Spleen (tissue), 11 donors: ENCODE results near the gene HP. TPM values are rescaled to one million over a fixed set of nuclear protein-coding genes. Genes with fewer than 3 reads are reported as not detected.

Experiments
- DNase-seq: peaks from one replicate; pipeline ENCODE4 v3.0.0-alpha.2; 2020
- H3K27ac ChIP-seq, 8 donors: fragments of 200-600 bp; sonication (generic) in 7 of 8; 1 replicate in 4 of 8; 2 replicates in 4 of 8; pipeline versions ENCODE4 v1.5.0 to v1.8.0; 2016 to 2021; ENCODE audit warnings: inconsistent platforms in 4 of 8, mild to moderate bottlenecking in 4 of 8, moderate library complexity in 1 of 8
- H3K27me3 ChIP-seq, 7 donors: fragments of 200-600 bp; sonication (generic) in 6 of 7; replicated peaks in 1 of 7; 1 replicate in 4 of 7; 2 replicates in 3 of 7; pipeline versions ENCODE4 v1.5.0 to v1.8.0; 2016 to 2021; ENCODE audit warnings: inconsistent platforms in 3 of 7, mild to moderate bottlenecking in 1 of 7
- H3K36me3 ChIP-seq, 6 donors: fragments of 200-600 bp; sonication (generic) in 5 of 6; 1 replicate in 4 of 6; 2 replicates in 2 of 6; pipeline versions ENCODE4 v1.5.0 to v1.8.0; 2016 to 2021; ENCODE audit warnings: inconsistent platforms in 2 of 6
- H3K4me1 ChIP-seq, 6 donors: fragments of 200-600 bp; sonication (generic) in 5 of 6; 1 replicate in 3 of 6; 2 replicates in 3 of 6; pipeline versions ENCODE4 v1.5.0 to v1.8.0; 2016 to 2021; ENCODE audit warnings: inconsistent platforms in 3 of 6
- H3K4me3 ChIP-seq, 8 donors: fragments of 200-600 bp; sonication (generic) in 7 of 8; 1 replicate in 4 of 8; 2 replicates in 4 of 8; pipeline versions ENCODE4 v1.5.0 to v1.8.0; 2016 to 2021; ENCODE audit warnings: inconsistent platforms in 4 of 8, mild to moderate bottlenecking in 4 of 8, moderate library complexity in 2 of 8
- H3K9me3 ChIP-seq, 8 donors: fragments of 200-600 bp; sonication (generic) in 7 of 8; 1 replicate in 4 of 8; 2 replicates in 4 of 8; pipeline versions ENCODE4 v1.5.0 to v1.8.0; 2016 to 2021; ENCODE audit warnings: inconsistent platforms in 4 of 8
- POLR2A ChIP-seq, 3 donors: fragments of 450-650 bp; IDR thresholded peaks; one replicate each; pipeline ENCODE4 v1.5.1; 2017; ENCODE audit warnings: antibody characterized with exemption in 3 of 3, mild to moderate bottlenecking in 1 of 3
- POLR2AphosphoS5 ChIP-seq, 3 donors: sonication (generic); formaldehyde crosslinking; IDR thresholded peaks; one replicate each; pipeline ENCODE4 v1.5.1; 2017; ENCODE audit warnings: antibody characterized with exemption in 3 of 3
- WGBS, 5 donors: extraction: QIAGEN DNeasy Blood & Tissue Kit in 3 of 5; methylation state at CpG; one replicate each; pipeline versions ENCODE4 v1.1.5 to v1.1.7; 2013 to 2018; 5-methylcytosine and 5-hydroxymethylcytosine counted together
- intact Hi-C: fragments of 100-400 bp; cut with DNase I; formaldehyde crosslinking; loops from one replicate; pipeline ENCODE4 v1.15.0; 2023; ENCODE audit warnings: low total_unique reads
- polyA plus RNA-seq, 3 donors: library from polyadenylated mRNA; stranded (reverse); fragments of 200-250 nt; gene quantifications; one replicate each; pipeline ENCODE4 v1.2.1, GENCODE V29; 2013
- total RNA-seq, 7 donors: library from RNA; depleted of rRNA in 3 of 7; stranded (reverse); fragments of >200 nt in 3 of 7; fragmentation: NEBNext Ultra II Directional in 4 of 7; extraction: Animal tissue kit (Norgen Biotek cat#: 25700) in 4 of 7; gene quantifications; one replicate each; pipeline versions ENCODE4 v1.1.0 to v1.2.1, GENCODE V29; 2016 to 2021
- TF ChIP-seq, protein P1 (sequence below), 11 experiments: fragments of 200-600 bp in 7 of 11; fragments of 450-650 bp in 4 of 11; sonication (generic) in 4 of 11; IDR thresholded peaks in 8 of 11; conservative IDR thresholded peaks in 3 of 11; 1 replicate in 7 of 11; 2 replicates in 4 of 11; pipeline versions ENCODE4 v1.4.0 to v1.8.0; 2016 to 2021; ENCODE audit warnings: antibody characterized with exemption in 11 of 11, inconsistent platforms in 4 of 11, mild to moderate bottlenecking in 1 of 11
- donor health status: healthy with polysubstance abuse.
- donor health status: DM: no; HTN: no; CAD: no; lungs with moderate emphysema.
- donor health status: DM: no; HTN: no; CAD: no.
- donor health status: Bipolar disorder and iron deficiency.
- donor health status: healthy.
- donor health status: DM: no; HTN: no; CAD: no.
- donor health status: DM: yes; HTN: yes; CAD: no.

HP gene
- total and polyA plus RNA-seq, 10 donors, result 7.4 to 52.1 (median 15.2) TPM

DNA sequence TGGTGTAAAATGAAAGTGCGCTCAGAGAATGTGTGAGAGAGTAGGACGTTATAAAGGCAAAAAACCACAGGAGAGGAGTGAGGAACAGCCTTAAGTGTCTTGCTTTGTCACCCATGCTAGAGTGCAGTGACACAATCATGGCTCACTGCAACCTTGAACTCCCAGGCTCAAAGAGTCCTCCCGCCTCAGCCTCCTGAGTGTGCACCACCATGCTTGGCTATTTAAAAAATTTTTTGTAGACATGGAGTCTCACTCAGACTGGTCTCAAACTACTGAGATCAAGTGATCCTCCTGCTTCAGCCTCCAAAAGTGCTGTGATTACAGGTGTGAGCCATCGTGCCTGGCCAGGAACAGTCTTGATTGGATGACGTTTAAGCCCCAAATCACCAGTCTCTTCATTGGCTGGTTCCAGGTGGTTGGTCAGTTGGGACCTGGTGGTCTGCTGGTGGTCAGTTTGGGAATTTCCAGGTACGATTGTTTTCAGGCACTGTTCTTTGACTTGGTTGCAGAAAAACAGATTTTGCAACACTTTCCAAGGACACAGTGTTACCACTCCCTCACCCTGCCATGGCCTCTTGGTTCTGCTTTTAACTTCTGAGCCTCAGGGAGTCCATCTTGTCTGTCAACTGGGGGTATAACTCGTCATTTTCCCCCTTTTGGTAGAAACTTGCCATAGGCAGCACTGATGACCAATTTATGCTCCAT is 24.6 kb upstream of the HP start:
- peaks cover 0 to 44% (median 17%) of the 10 kb centered on the region in 6 donors for H3K36me3 ChIP-seq
- H3K9me3 ChIP-seq, result no peaks in the 10 kb centered on the region
- no peaks in the 10 kb centered on the region for H3K4me1 ChIP-seq
- H3K27ac ChIP-seq, result no peak overlapping the region
- H3K27me3 ChIP-seq, result no peaks in the 10 kb centered on the region
- intact Hi-C loops, result no loop called here
- 76 to 89% (median 79%) methylated on average over 7 of the region's 7 CpGs for WGBS, 5 donors
- TF ChIP-seq, protein P1, sequence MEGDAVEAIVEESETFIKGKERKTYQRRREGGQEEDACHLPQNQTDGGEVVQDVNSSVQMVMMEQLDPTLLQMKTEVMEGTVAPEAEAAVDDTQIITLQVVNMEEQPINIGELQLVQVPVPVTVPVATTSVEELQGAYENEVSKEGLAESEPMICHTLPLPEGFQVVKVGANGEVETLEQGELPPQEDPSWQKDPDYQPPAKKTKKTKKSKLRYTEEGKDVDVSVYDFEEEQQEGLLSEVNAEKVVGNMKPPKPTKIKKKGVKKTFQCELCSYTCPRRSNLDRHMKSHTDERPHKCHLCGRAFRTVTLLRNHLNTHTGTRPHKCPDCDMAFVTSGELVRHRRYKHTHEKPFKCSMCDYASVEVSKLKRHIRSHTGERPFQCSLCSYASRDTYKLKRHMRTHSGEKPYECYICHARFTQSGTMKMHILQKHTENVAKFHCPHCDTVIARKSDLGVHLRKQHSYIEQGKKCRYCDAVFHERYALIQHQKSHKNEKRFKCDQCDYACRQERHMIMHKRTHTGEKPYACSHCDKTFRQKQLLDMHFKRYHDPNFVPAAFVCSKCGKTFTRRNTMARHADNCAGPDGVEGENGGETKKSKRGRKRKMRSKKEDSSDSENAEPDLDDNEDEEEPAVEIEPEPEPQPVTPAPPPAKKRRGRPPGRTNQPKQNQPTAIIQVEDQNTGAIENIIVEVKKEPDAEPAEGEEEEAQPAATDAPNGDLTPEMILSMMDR (IDR thresholded peaks at IDR 0.05 in 8 of 11, conservative IDR thresholded peaks at IDR 0.05 in 3 of 11), result no peak
- TF ChIP-seq POLR2AphosphoS5 (IDR thresholded peaks at IDR 0.05) (no peak), POLR2A (IDR thresholded peaks at IDR 0.05) (no peak)
- H3K4me3 ChIP-seq, result no peak overlapping the region
- no peak for DNase-seq

DNA sequence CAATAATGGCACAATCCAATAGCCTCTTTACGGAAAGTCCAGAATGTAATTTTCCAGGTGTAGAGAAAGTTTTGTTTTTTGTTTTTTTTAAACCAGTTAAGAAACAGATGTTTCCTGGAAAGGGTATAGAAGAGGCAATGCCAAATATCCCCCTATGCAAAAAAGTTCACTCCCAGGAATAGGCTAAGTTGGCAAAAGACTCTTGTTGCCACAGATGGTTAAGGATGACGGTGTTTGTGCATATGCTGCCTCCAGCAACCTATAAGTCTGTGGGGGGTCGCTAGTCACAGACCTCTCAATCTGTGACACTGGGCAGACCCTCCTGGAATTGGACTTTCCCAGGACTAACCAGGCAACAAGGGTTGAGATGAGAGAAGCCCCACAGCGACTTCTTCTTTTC is 20.9 kb upstream of the HP start:
- no peak overlapping the region for H3K4me3 ChIP-seq
- no peaks in the 10 kb centered on the region for H3K4me1 ChIP-seq
- TF ChIP-seq, protein P1 (IDR thresholded peaks at IDR 0.05 in 8 of 11, conservative IDR thresholded peaks at IDR 0.05 in 3 of 11), result no peak
- no peak for TF ChIP-seq POLR2AphosphoS5 (IDR thresholded peaks at IDR 0.05)
- TF ChIP-seq POLR2A (IDR thresholded peaks at IDR 0.05), result no peak
- intact Hi-C loops, result no loop called here
- H3K27me3 ChIP-seq, result no peaks in the 10 kb centered on the region
- no peak overlapping the region for H3K27ac ChIP-seq
- WGBS, 5 donors, result 69 to 94% (median 81%) methylated on average over 4 of the region's 4 CpGs
- no peaks in the 10 kb centered on the region for H3K9me3 ChIP-seq
- H3K36me3 ChIP-seq, result peaks cover 0 to 22% (median 0%) of the 10 kb centered on the region in 6 donors
- DNase-seq, result no peak

DNA sequence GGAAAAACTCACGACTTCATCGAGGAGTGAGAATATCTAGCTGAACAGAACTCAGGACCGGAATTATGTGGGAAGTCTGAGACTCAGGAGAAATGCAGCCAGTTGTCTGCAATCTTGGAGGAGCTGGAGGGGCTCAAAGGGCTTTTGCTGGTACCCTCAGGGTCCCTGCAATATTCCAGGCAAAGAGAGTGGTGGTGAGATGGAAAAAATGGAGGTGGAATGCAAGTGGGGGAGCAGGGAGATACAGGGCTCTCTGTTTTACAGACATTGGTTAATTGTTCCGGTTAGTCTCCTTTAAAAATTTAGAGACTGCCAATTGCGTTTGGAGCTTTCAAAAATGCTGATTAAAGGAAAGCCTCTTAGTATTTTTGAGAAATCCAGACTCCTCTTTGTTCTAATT is 18.2 kb upstream of the HP start:
- DNase-seq, result no peak
- TF ChIP-seq, protein P1 (IDR thresholded peaks at IDR 0.05 in 8 of 11, conservative IDR thresholded peaks at IDR 0.05 in 3 of 11), result no peak
- TF ChIP-seq POLR2A (IDR thresholded peaks at IDR 0.05) (no peak), POLR2AphosphoS5 (IDR thresholded peaks at IDR 0.05) (no peak)
- intact Hi-C loops, result no loop called here
- WGBS, 5 donors, result 83 to 90% (median 88%) methylated on average over 5 of the region's 5 CpGs
- Histone ChIP-seq H3K27me3 (no peaks in the 10 kb centered on the region), H3K4me1 (no peaks in the 10 kb centered on the region), H3K4me3 (no peak overlapping the region), H3K9me3 (no peaks in the 10 kb centered on the region), H3K27ac (no peak overlapping the region), H3K36me3 (peaks cover 0 to 31% (median 0%) of the 10 kb centered on the region in 6 donors)

- TF ChIP-seq POLR2A (IDR thresholded peaks at IDR 0.05) (no peak), POLR2AphosphoS5 (IDR thresholded peaks at IDR 0.05) (peak in 2 of 3 donors; percentile 25 to 74)
- TF ChIP-seq, protein P1 (IDR thresholded peaks at IDR 0.05 in 8 of 11, conservative IDR thresholded peaks at IDR 0.05 in 3 of 11), result no peak
- Histone ChIP-seq H3K4me3 (no peak overlapping the region), H3K36me3 (peaks cover 0 to 43% (median 5%) of the 10 kb centered on the region in 6 donors), H3K27me3 (no peaks in the 10 kb centered on the region), H3K4me1 (peaks cover 0 to 18% (median 7%) of the 10 kb centered on the region in 6 donors), H3K9me3 (peaks cover 0 to 5% (median 0%) of the 10 kb centered on the region in 8 donors), H3K27ac (peak overlapping the region in 5 of 8 donors; percentile 30 to 53 (median 50))
- 17 to 54% (median 31%) methylated on average over 2 of the region's 2 CpGs for WGBS, 5 donors
- DNase-seq, result no peak
- intact Hi-C loops, result no loop called here
Observed at GRCh38 chr16:72042157-72042660, 12.1 kb upstream of the HP start.
